ENCODE measurements around the gene ELFN1.

ELFN1 gene

GRCh38 chr7:1787681-1788235, 117.7 kb downstream of the ELFN1 start:
- DNase-seq (ENCODE audit: low read depth in 2 of 2) = no peak

DNA sequence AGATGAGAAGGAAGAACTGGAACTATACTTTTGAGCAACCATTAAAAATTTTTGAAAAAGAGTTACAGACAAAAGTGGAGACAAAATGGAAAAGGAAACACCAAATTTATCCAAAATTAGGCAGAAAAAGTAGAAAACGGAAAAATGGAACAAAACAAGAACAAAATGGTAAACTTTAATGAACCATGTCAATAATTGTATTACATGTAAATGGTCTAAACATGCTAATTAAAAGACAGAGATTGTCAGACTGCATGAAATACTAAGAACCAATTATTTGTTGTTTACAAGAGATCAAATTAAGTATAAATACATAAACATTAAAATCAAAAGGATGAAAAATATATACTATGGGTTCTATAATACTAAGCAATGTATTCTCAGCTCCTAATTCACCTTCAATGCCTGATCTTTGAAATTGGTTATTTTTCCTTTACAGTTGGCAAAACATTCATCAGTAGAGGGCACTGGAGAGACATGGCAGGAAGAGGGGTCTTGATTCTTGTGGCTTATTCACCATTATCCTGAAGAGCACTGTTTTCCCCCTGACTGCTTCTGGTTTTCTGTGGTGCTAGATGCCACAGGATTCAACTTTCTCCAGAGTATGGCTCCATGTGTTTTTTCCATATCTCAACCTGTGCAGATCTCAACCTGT, 124.9 kb downstream of the ELFN1 start:
- no peak for DNase-seq (ENCODE audit: low read depth in 2 of 2)

Measured in activated CD8-positive, alpha-beta memory T cell treated with anti-CD3 and anti-CD28 coated beads for 4 hours (primary cell).